Small intestine (tissue), 7 donors: Measurements from ENCODE around the gene EPN2. TPM values are rescaled to one million over a fixed set of nuclear protein-coding genes. Genes with fewer than 3 reads are reported as not detected.

Experiments
- DNase-seq, 2 donors: peaks; one replicate each; pipeline versions ENCODE4 v3.0.0 to v3.0.0-alpha.2; 2013
- FAIRE-seq: peaks from 2 replicates; lab custom pipeline; 2012; peaks lifted over from hg19 to GRCh38; lab: Jason Lieb, UNC
- H3K27ac ChIP-seq, 3 donors: one replicate each; pipeline ENCODE4 v1.5.1; 2013; ENCODE audit warnings: low read length in 2 of 3, mild to moderate bottlenecking in 2 of 3, control low read depth in 1 of 3, inconsistent platforms in 1 of 3, low read depth in 1 of 3, moderate library complexity in 1 of 3
- H3K27me3 ChIP-seq, 3 donors: one replicate each; pipeline ENCODE4 v1.6.1; 2013; ENCODE audit warnings: low read length in 3 of 3, inconsistent platforms in 1 of 3; ENCODE audit not compliant: control insufficient read depth in 3 of 3, insufficient read depth in 3 of 3
- H3K36me3 ChIP-seq, 3 donors: one replicate each; pipeline ENCODE4 v1.6.1; 2013; ENCODE audit warnings: low read length in 3 of 3, inconsistent platforms in 1 of 3, low read depth in 1 of 3, mild to moderate bottlenecking in 1 of 3, moderate library complexity in 1 of 3; ENCODE audit not compliant: control insufficient read depth in 3 of 3, insufficient read depth in 2 of 3
- H3K4me1 ChIP-seq, 3 donors: one replicate each; pipeline ENCODE4 v1.6.1; 2013; ENCODE audit warnings: low read length in 2 of 3, inconsistent platforms in 1 of 3, low read depth in 1 of 3, mild to moderate bottlenecking in 1 of 3, moderate library complexity in 1 of 3; ENCODE audit not compliant: control insufficient read depth in 3 of 3, insufficient read depth in 2 of 3
- H3K4me3 ChIP-seq, 3 donors: one replicate each; pipeline ENCODE4 v1.5.1; 2013; ENCODE audit warnings: low read length in 3 of 3, control low read depth in 1 of 3, inconsistent platforms in 1 of 3, low read depth in 1 of 3, mild to moderate bottlenecking in 1 of 3, moderate library complexity in 1 of 3
- H3K9me3 ChIP-seq, 2 donors: one replicate each; pipeline ENCODE4 v1.6.1; 2013; ENCODE audit warnings: low read depth in 1 of 2, low read length in 1 of 2; ENCODE audit not compliant: control insufficient read depth in 2 of 2, insufficient read depth in 1 of 2
- WGBS, 3 donors: extraction: QIAGEN DNeasy Blood & Tissue Kit; methylation state at CpG; one replicate each; pipeline ENCODE4 v1.1.7; 2013; 5-methylcytosine and 5-hydroxymethylcytosine counted together
- polyA plus RNA-seq, 4 donors: library from polyadenylated mRNA; stranded (reverse) in 3 of 4; unstranded in 1 of 4; fragments of 200-250 nt in 3 of 4; fragments of 120-200 nt in 1 of 4; gene quantifications; one replicate each; pipeline versions ENCODE4 v1.2.1 to v1.2.3, GENCODE V29; 2013
- donor health status: healthy with polysubstance abuse.
- donor health status: control.
- donor health status: control.
- donor health status: Bipolar disorder and iron deficiency.
- donor health status: healthy.

Gene EPN2
- polyA plus RNA-seq, 4 donors, result 4.2 to 23.7 (median 10.0) TPM

- H3K4me3 ChIP-seq, result no peak overlapping the region
- no peak for FAIRE-seq
- no peaks in the 10 kb centered on the region for H3K9me3 ChIP-seq
- H3K36me3 ChIP-seq, result peaks cover 0 to 53% (median 0%) of the 10 kb centered on the region in 3 donors
- no peak for DNase-seq
- 96 to 98% (median 97%) methylated on average over 5 of the region's 5 CpGs for WGBS, 3 donors
- H3K27ac ChIP-seq, result no peak overlapping the region
- peaks cover 0 to 14% (median 4%) of the 10 kb centered on the region in 3 donors for H3K4me1 ChIP-seq
- H3K27me3 ChIP-seq, result no peaks in the 10 kb centered on the region
These were observed 72.5 kb downstream of the EPN2 start for GRCh38 chr17:19309701-19310100.

- no peak for DNase-seq
- FAIRE-seq, result no peak
- no peaks in the 10 kb centered on the region for H3K27me3 ChIP-seq
- no peaks in the 10 kb centered on the region for H3K9me3 ChIP-seq
- no peak overlapping the region for H3K27ac ChIP-seq
- peaks cover 0 to 14% (median 4%) of the 10 kb centered on the region in 3 donors for H3K4me1 ChIP-seq
- 80 to 96% (median 89%) methylated on average over 4 of the region's 4 CpGs for WGBS, 3 donors
- peaks cover 0 to 53% (median 0%) of the 10 kb centered on the region in 3 donors for H3K36me3 ChIP-seq
- no peak overlapping the region for H3K4me3 ChIP-seq
These were observed 73.0 kb downstream of the EPN2 start for GRCh38 chr17:19310151-19310550.

- no peak for DNase-seq
- Histone ChIP-seq H3K36me3 (peaks cover 0 to 56% (median 0%) of the 10 kb centered on the region in 3 donors), H3K4me3 (no peak overlapping the region), H3K4me1 (peaks cover 0 to 14% (median 4%) of the 10 kb centered on the region in 3 donors), H3K9me3 (no peaks in the 10 kb centered on the region), H3K27ac (no peak overlapping the region), H3K27me3 (no peaks in the 10 kb centered on the region)
- no peak for FAIRE-seq
- WGBS, 3 donors, result 91 to 98% (median 95%) methylated on average over 5 of the region's 5 CpGs
These were observed 73.8 kb downstream of the EPN2 start for GRCh38 chr17:19311016-19311415.

- Histone ChIP-seq H3K4me1 (peaks cover 0 to 11% (median under 1%) of the 10 kb centered on the region in 3 donors), H3K27me3 (no peaks in the 10 kb centered on the region), H3K9me3 (no peaks in the 10 kb centered on the region), H3K27ac (peak overlapping the region in 1 of 3 donors; percentile 60), H3K4me3 (no peak overlapping the region), H3K36me3 (peaks cover 0 to 55% (median 0%) of the 10 kb centered on the region in 3 donors)
- no peak for FAIRE-seq
- 81 to 90% (median 88%) methylated on average over 6 of the region's 6 CpGs for WGBS, 3 donors
- no peak for DNase-seq
These were observed 74.5 kb downstream of the EPN2 start for GRCh38 chr17:19311421-19312215.

GRCh38 chr17:19312406-19312805, 75.2 kb downstream of the EPN2 start:
- FAIRE-seq, result no peak
- H3K36me3 ChIP-seq, result peaks cover 0 to 58% (median 0%) of the 10 kb centered on the region in 3 donors
- H3K27ac ChIP-seq, result peak overlapping the region in 1 of 3 donors; percentile 60

GRCh38 chr17:19313066-19313745, 76.0 kb downstream of the EPN2 start:
- Histone ChIP-seq H3K27ac (no peak overlapping the region), H3K4me3 (no peak overlapping the region), H3K36me3 (peaks cover 0 to 63% (median 0%) of the 10 kb centered on the region in 3 donors), H3K27me3 (no peaks in the 10 kb centered on the region), H3K9me3 (no peaks in the 10 kb centered on the region), H3K4me1 (peaks cover 0 to 22% (median 0%) of the 10 kb centered on the region in 3 donors)
- WGBS, 3 donors, result 94 to 97% (median 94%) methylated on average over 13 of the region's 13 CpGs
- no peak for DNase-seq
- FAIRE-seq, result no peak

More at GRCh38 chr17:19312406-19312805, 75.2 kb downstream of the EPN2 start:
- Histone ChIP-seq H3K27me3 (no peaks in the 10 kb centered on the region), H3K9me3 (no peaks in the 10 kb centered on the region), H3K4me3 (no peak overlapping the region), H3K4me1 (peaks cover 0 to 15% (median 0%) of the 10 kb centered on the region in 3 donors)
- WGBS, 3 donors, result 91 to 98% (median 94%) methylated on average over 7 of the region's 7 CpGs
- no peak for DNase-seq

GRCh38 chr17:19313746-19314651, 76.8 kb downstream of the EPN2 start:
- H3K4me3 ChIP-seq, result no peak overlapping the region
- DNase-seq (no peak), FAIRE-seq (no peak)
- WGBS, 3 donors, result 66 to 79% (median 70%) methylated on average over 12 of the region's 12 CpGs
- H3K27me3 ChIP-seq, result no peaks in the 10 kb centered on the region
- H3K4me1 ChIP-seq, result peaks cover 0 to 15% (median 0%) of the 10 kb centered on the region in 3 donors
- no peak overlapping the region for H3K27ac ChIP-seq
- peaks cover 0 to 63% (median 0%) of the 10 kb centered on the region in 3 donors for H3K36me3 ChIP-seq
- H3K9me3 ChIP-seq, result no peaks in the 10 kb centered on the region
